Neural cell (in vitro differentiated cells): ENCODE data around the gene DLST. TPM values are rescaled to one million over a fixed set of nuclear protein-coding genes. Genes with fewer than 3 reads are reported as not detected.

Experiments used
- H2AFZ ChIP-seq: fragments of 200-600, 300-800 bp; sonication (generic), shearing (Covaris generic); 2 replicates; pipeline ENCODE4 v1.6.0; 2014; ENCODE audit warnings: low read depth, mild to moderate bottlenecking, antibody characterized with exemption, low read length, moderate library complexity
- H3F3A ChIP-seq: fragments of 200-600 bp; shearing (Covaris generic); 2 replicates; pipeline ENCODE4 v1.6.1; 2016; ENCODE audit warnings: mild to moderate bottlenecking, moderate library complexity, mixed read lengths, antibody characterized with exemption, low read length; ENCODE audit not compliant: insufficient read depth, poor library complexity, severe bottlenecking
- H3K27ac ChIP-seq: fragments of 200-600, 300-800 bp; sonication (generic), shearing (Covaris generic); 2 replicates; pipeline ENCODE4 v1.5.1; 2014; ENCODE audit warnings: mild to moderate bottlenecking, low read length, moderate library complexity
- H3K27me3 ChIP-seq: fragments of 300-800, 200-600 bp; sonication (generic), shearing (Covaris generic); 2 replicates; pipeline ENCODE4 v1.6.0; 2014; ENCODE audit warnings: mild to moderate bottlenecking, low read depth, low read length, moderate library complexity; ENCODE audit not compliant: insufficient read depth
- H3K36me3 ChIP-seq: fragments of 300-800, 200-600 bp; sonication (generic), shearing (Covaris generic); 2 replicates; pipeline ENCODE4 v1.5.1; 2014; ENCODE audit warnings: mild to moderate bottlenecking, antibody characterized with exemption, low read length, moderate library complexity; ENCODE audit not compliant: insufficient read depth
- H3K4me2 ChIP-seq: fragments of 300-800, 200-600 bp; sonication (generic), shearing (Covaris generic); 2 replicates; pipeline ENCODE4 v1.6.0; 2014; ENCODE audit warnings: mild to moderate bottlenecking, low read length
- H3K4me3 ChIP-seq: fragments of 300-800, 200-600 bp; sonication (generic), shearing (Covaris generic); 2 replicates; pipeline ENCODE4 v1.5.1; 2014; ENCODE audit warnings: mild to moderate bottlenecking, low read length, moderate library complexity
- H3K79me2 ChIP-seq: fragments of 200-600 bp; shearing (Covaris generic); replicated peaks from 2 replicates; pipeline ENCODE4 v1.6.0; 2014; ENCODE audit warnings: mild to moderate bottlenecking, low read length, moderate library complexity; ENCODE audit not compliant: insufficient read depth
- H3K9ac ChIP-seq: fragments of 300-800, 200-600 bp; sonication (generic), shearing (Covaris generic); 2 replicates; pipeline ENCODE4 v1.6.1; 2016; ENCODE audit warnings: mild to moderate bottlenecking, low read length, mixed read lengths
- H3K9me2 ChIP-seq: fragments of 200-600 bp; shearing (Covaris generic); 2 replicates; pipeline ENCODE4 v1.6.1; 2016; ENCODE audit warnings: mild to moderate bottlenecking, low read length, mixed read lengths; ENCODE audit not compliant: insufficient read depth
- H3K9me3 ChIP-seq: fragments of 200-600, 300-800 bp; sonication (generic), shearing (Covaris generic); 2 replicates; pipeline ENCODE4 v1.6.1; 2016; ENCODE audit warnings: mild to moderate bottlenecking, mixed run types, low read length, moderate library complexity, mixed read lengths
- H4K20me1 ChIP-seq: fragments of 200-600 bp; shearing (Covaris generic); 2 replicates; pipeline ENCODE4 v1.6.1; 2016; ENCODE audit warnings: mild to moderate bottlenecking, mixed run types; ENCODE audit not compliant: insufficient read depth
- EP300 ChIP-seq: fragments of 450-650 bp; conservative IDR thresholded peaks from 2 replicates; pipeline ENCODE4 v1.6.1; 2014; ENCODE audit warnings: antibody characterized with exemption, mild to moderate bottlenecking, moderate library complexity; ENCODE audit not compliant: poor library complexity, severe bottlenecking
- EZH2 ChIP-seq: fragments of 200-600, 300-800 bp; shearing (Covaris generic), sonication (generic); IDR thresholded peaks from 2 replicates; pipeline ENCODE4 v1.6.1; 2014; ENCODE audit warnings: antibody characterized with exemption, low read length, borderline replicate concordance, mild to moderate bottlenecking; ENCODE audit not compliant: insufficient read depth, poor library complexity, severe bottlenecking
- MXI1 ChIP-seq: fragments of 450-650 bp; conservative IDR thresholded peaks from 2 replicates; pipeline ENCODE4 v1.6.1; 2014; ENCODE audit warnings: antibody characterized with exemption, mild to moderate bottlenecking; ENCODE audit not compliant: poor library complexity, severe bottlenecking
- POLR2AphosphoS5 ChIP-seq: IDR thresholded peaks from 2 replicates; pipeline ENCODE4 v1.6.1; 2012
- RAD21 ChIP-seq: fragments of 450-650 bp; conservative IDR thresholded peaks from 2 replicates; pipeline ENCODE4 v1.6.1; 2014; ENCODE audit warnings: antibody characterized with exemption, mild to moderate bottlenecking, moderate library complexity
- REST ChIP-seq: IDR thresholded peaks from 2 replicates; pipeline ENCODE4 v1.6.1; 2012; ENCODE audit warnings: borderline replicate concordance
- SMC3 ChIP-seq: fragments of 450-650 bp; conservative IDR thresholded peaks from 2 replicates; pipeline ENCODE4 v1.6.1; 2014; ENCODE audit warnings: antibody characterized with exemption, mild to moderate bottlenecking, moderate library complexity; ENCODE audit not compliant: poor library complexity
- TAF1 ChIP-seq: IDR thresholded peaks from 2 replicates; pipeline ENCODE4 v1.6.1; 2012; ENCODE audit warnings: low read depth
- polyA plus RNA-seq: library from polyadenylated mRNA; depleted of rRNA; stranded (reverse); fragments of >200 nt; gene quantifications from 2 replicates; pipeline ENCODE4 v1.2.3, GENCODE V29; 2014
- TF ChIP-seq, protein P1 (sequence below): fragments of 450-650 bp; IDR thresholded peaks from 2 replicates; pipeline ENCODE4 v1.5.1; 2014; ENCODE audit warnings: antibody characterized with exemption, mild to moderate bottlenecking, moderate library complexity; ENCODE audit not compliant: poor library complexity, severe bottlenecking

DLST gene
- polyA plus RNA-seq, 1 donor from 2014 or later, result 59.7 TPM

GRCh38 chr14:74865156-74865555, 16.6 kb upstream of the DLST start:
- Histone ChIP-seq H3K4me2 (no peak overlapping the region), H3K27me3 (no peaks in the 10 kb centered on the region), H4K20me1 (no peaks in the 10 kb centered on the region), H3K9me3 (no peaks in the 10 kb centered on the region), H3K9ac (no peak overlapping the region), H3K79me2 (no peaks in the 10 kb centered on the region), H3K9me2 (no peaks in the 10 kb centered on the region), H2AFZ (no peak overlapping the region), H3F3A (no peaks in the 10 kb centered on the region), H3K27ac (no peak overlapping the region), H3K36me3 (no peaks in the 10 kb centered on the region), H3K4me3 (no peak overlapping the region)
- TF ChIP-seq POLR2AphosphoS5 (no peak), TAF1 (no peak)
- TF ChIP-seq, protein P1, sequence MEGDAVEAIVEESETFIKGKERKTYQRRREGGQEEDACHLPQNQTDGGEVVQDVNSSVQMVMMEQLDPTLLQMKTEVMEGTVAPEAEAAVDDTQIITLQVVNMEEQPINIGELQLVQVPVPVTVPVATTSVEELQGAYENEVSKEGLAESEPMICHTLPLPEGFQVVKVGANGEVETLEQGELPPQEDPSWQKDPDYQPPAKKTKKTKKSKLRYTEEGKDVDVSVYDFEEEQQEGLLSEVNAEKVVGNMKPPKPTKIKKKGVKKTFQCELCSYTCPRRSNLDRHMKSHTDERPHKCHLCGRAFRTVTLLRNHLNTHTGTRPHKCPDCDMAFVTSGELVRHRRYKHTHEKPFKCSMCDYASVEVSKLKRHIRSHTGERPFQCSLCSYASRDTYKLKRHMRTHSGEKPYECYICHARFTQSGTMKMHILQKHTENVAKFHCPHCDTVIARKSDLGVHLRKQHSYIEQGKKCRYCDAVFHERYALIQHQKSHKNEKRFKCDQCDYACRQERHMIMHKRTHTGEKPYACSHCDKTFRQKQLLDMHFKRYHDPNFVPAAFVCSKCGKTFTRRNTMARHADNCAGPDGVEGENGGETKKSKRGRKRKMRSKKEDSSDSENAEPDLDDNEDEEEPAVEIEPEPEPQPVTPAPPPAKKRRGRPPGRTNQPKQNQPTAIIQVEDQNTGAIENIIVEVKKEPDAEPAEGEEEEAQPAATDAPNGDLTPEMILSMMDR, result no peak

GRCh38 chr14:74866708-74867389, 14.9 kb upstream of the DLST start:
- Histone ChIP-seq H3K9ac (no peak overlapping the region), H3K79me2 (no peaks in the 10 kb centered on the region), H3K27ac (no peak overlapping the region), H3K27me3 (no peaks in the 10 kb centered on the region), H2AFZ (no peak overlapping the region), H3K4me3 (no peak overlapping the region), H3K9me2 (no peaks in the 10 kb centered on the region), H3K4me2 (no peak overlapping the region), H4K20me1 (no peaks in the 10 kb centered on the region), H3F3A (no peaks in the 10 kb centered on the region), H3K36me3 (no peaks in the 10 kb centered on the region), H3K9me3 (no peaks in the 10 kb centered on the region)
- no peak for TF ChIP-seq TAF1
- TF ChIP-seq EP300, result no peak
- TF ChIP-seq MXI1, result no peak
- no peak for TF ChIP-seq EZH2
- TF ChIP-seq REST, result no peak
- TF ChIP-seq, protein P1, result no peak
- TF ChIP-seq POLR2AphosphoS5, result no peak
- no peak for TF ChIP-seq SMC3
- no peak for TF ChIP-seq RAD21
